Upper lobe of left lung (tissue), 6 donors: ENCODE results near the gene NYAP2. TPM values are rescaled to one million over a fixed set of nuclear protein-coding genes. Genes with fewer than 3 reads are reported as not detected.

Source experiments
- ATAC-seq, 2 donors: fragments of 200-7000 bp; cut with Tn5 transposase; one replicate each; pipeline ENCODE4 v1.9.1; 2022; ENCODE audit warnings: mild to moderate bottlenecking in 2 of 2, moderate library complexity in 2 of 2; ENCODE audit not compliant: low FRiP score in 2 of 2
- DNase-seq, 2 donors: peaks; one replicate each; pipeline ENCODE4 v3.0.0-alpha.2; 2019 to 2020
- H3K27ac ChIP-seq, 4 donors: fragments of 200-600 bp; sonication (generic); one replicate each; pipeline ENCODE4 v1.5.1; 2016 to 2019
- H3K27me3 ChIP-seq, 4 donors: fragments of 200-600 bp; sonication (generic); one replicate each; pipeline ENCODE4 v1.5.1; 2017 to 2019
- H3K36me3 ChIP-seq, 4 donors: fragments of 200-600 bp; sonication (generic); one replicate each; pipeline ENCODE4 v1.5.1; 2016 to 2019
- H3K4me1 ChIP-seq, 4 donors: fragments of 200-600 bp; sonication (generic); one replicate each; pipeline ENCODE4 v1.5.1; 2018 to 2019
- H3K4me3 ChIP-seq, 4 donors: fragments of 200-600 bp; sonication (generic); one replicate each; pipeline ENCODE4 v1.5.1; 2017 to 2019; ENCODE audit warnings: mild to moderate bottlenecking in 2 of 4, moderate library complexity in 1 of 4
- H3K9me3 ChIP-seq, 4 donors: fragments of 200-600 bp; sonication (generic); one replicate each; pipeline ENCODE4 v1.5.1; 2018 to 2019
- EP300 ChIP-seq, 4 donors: sonication (generic); formaldehyde crosslinking; IDR thresholded peaks; one replicate each; pipeline ENCODE4 v1.5.1; 2017; ENCODE audit warnings: antibody characterized with exemption in 4 of 4, control low read depth in 2 of 4
- POLR2A ChIP-seq, 4 donors: fragments of 450-650 bp; IDR thresholded peaks; one replicate each; pipeline ENCODE4 v1.5.1; 2016 to 2017; ENCODE audit warnings: antibody characterized with exemption in 4 of 4, mild to moderate bottlenecking in 2 of 4
- POLR2AphosphoS5 ChIP-seq, 2 donors: sonication (generic); formaldehyde crosslinking; IDR thresholded peaks; one replicate each; pipeline ENCODE4 v1.5.1; 2017; ENCODE audit warnings: antibody characterized with exemption in 2 of 2
- WGBS, 2 donors: methylation state at CpG; one replicate each; pipeline ENCODE4 v1.1.5; 2017 to 2018; 5-methylcytosine and 5-hydroxymethylcytosine counted together
- total RNA-seq, 6 donors: library from RNA; depleted of rRNA in 4 of 6; stranded (reverse); fragments of >200 nt in 4 of 6; gene quantifications; one replicate each; pipeline versions ENCODE4 v1.1.0 to v1.2.1, GENCODE V29; 2016 to 2021
- TF ChIP-seq, protein P1 (sequence below), 6 experiments: fragments of 450-650 bp in 4 of 6; fragments of 200-600 bp in 2 of 6; sonication (generic) in 2 of 6; IDR thresholded peaks; one replicate each; pipeline ENCODE4 v1.5.1; 2016 to 2019; ENCODE audit warnings: antibody characterized with exemption in 6 of 6
- donor health status: DM: no; HTN: no; CAD: no; lungs with moderate emphysema.
- donor health status: DM: no; HTN: yes; CAD: no; lungs with severe emphysema.

NYAP2 gene
- total RNA-seq, 6 donors from 2014 or later: 0.15 to 3.1 (median 1.7) TPM

DNA sequence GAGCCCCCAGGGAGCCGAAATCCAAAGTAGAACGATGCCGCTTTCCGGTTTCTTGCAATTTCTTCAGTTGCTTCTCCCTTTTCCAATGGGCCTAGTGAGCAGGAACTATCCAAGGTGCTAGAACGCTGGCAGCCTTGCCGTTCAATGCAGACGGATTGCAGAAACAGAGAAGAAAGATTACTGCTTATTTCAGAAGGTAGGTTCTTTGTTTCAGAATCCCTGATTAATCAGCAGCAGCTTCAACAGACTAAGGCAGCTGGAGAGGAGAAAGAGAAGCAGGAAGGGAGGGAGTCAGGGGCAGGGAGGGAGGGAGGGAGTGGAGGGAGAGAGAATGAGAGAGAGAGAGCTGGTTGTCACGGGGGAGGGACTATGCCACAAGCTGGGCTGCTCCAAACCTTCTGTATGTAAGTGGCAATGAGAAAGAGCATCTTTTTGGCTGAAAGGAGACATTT lies 576 bp downstream of the NYAP2 start:
- H3K4me3 ChIP-seq: no peak overlapping the region
- H3K27me3 ChIP-seq: no peaks in the 10 kb centered on the region
- no peak overlapping the region for H3K27ac ChIP-seq
- no peak for TF ChIP-seq EP300 (IDR thresholded peaks at IDR 0.05)
- no peak for TF ChIP-seq POLR2AphosphoS5 (IDR thresholded peaks at IDR 0.05)
- TF ChIP-seq POLR2A (IDR thresholded peaks at IDR 0.05): no peak
- TF ChIP-seq, protein P1, sequence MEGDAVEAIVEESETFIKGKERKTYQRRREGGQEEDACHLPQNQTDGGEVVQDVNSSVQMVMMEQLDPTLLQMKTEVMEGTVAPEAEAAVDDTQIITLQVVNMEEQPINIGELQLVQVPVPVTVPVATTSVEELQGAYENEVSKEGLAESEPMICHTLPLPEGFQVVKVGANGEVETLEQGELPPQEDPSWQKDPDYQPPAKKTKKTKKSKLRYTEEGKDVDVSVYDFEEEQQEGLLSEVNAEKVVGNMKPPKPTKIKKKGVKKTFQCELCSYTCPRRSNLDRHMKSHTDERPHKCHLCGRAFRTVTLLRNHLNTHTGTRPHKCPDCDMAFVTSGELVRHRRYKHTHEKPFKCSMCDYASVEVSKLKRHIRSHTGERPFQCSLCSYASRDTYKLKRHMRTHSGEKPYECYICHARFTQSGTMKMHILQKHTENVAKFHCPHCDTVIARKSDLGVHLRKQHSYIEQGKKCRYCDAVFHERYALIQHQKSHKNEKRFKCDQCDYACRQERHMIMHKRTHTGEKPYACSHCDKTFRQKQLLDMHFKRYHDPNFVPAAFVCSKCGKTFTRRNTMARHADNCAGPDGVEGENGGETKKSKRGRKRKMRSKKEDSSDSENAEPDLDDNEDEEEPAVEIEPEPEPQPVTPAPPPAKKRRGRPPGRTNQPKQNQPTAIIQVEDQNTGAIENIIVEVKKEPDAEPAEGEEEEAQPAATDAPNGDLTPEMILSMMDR (IDR thresholded peaks at IDR 0.05): no peak
- WGBS, 2 donors: 11 to 22% methylated on average over 8 of the region's 8 CpGs
- DNase-seq (no peak), ATAC-seq (no peak)
- H3K9me3 ChIP-seq: no peaks in the 10 kb centered on the region
- no peaks in the 10 kb centered on the region for H3K4me1 ChIP-seq
- H3K36me3 ChIP-seq: no peaks in the 10 kb centered on the region

DNA sequence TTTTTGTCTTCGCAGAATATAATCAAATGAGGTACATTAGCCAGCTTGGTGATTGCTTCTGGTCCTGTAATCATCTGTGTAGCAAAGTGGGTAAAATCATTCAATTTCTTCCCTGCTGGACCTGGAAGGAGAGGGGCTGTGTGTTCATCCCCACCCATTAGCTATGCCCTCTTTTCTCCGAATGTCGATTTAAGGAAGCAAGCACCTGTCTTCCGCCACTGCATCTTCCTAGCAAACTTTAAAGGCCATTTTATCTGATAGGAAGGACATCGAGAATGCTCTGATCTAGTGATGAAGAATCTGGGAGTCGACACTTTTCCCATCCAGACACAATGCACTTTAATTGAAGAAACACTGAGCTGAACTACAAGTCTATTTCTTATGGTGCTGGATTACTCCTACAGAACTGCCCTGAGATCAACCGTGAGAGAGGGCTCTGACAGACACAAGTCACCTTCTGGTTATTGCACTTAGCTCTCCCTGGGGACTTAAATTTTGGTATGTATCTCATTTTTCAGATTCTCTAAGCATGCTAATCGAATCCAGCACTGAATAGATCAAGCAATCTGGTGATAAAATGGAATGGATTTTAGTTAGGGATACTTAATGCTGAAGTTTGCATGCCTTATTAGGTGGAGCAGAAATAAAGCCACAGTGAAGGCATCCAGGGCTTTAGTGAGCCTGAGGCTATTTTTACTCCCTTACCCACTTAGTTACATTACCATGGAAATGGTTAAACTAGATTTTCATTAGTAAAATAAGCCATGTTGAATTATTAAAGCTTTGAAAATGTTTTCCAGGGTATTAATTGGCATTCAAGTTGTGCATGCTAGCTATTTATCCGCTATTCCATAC lies 1.3 kb downstream of the NYAP2 start:
- Histone ChIP-seq H3K27me3 (no peaks in the 10 kb centered on the region), H3K4me1 (no peaks in the 10 kb centered on the region), H3K27ac (no peak overlapping the region), H3K36me3 (no peaks in the 10 kb centered on the region), H3K4me3 (no peak overlapping the region), H3K9me3 (no peaks in the 10 kb centered on the region)
- TF ChIP-seq EP300 (IDR thresholded peaks at IDR 0.05) (no peak), POLR2A (IDR thresholded peaks at IDR 0.05) (no peak), POLR2AphosphoS5 (IDR thresholded peaks at IDR 0.05) (no peak)
- TF ChIP-seq, protein P1 (IDR thresholded peaks at IDR 0.05): no peak
- no peak for ATAC-seq
- 69 to 75% methylated on average over 9 of the region's 9 CpGs for WGBS, 2 donors
- no peak for DNase-seq

DNA sequence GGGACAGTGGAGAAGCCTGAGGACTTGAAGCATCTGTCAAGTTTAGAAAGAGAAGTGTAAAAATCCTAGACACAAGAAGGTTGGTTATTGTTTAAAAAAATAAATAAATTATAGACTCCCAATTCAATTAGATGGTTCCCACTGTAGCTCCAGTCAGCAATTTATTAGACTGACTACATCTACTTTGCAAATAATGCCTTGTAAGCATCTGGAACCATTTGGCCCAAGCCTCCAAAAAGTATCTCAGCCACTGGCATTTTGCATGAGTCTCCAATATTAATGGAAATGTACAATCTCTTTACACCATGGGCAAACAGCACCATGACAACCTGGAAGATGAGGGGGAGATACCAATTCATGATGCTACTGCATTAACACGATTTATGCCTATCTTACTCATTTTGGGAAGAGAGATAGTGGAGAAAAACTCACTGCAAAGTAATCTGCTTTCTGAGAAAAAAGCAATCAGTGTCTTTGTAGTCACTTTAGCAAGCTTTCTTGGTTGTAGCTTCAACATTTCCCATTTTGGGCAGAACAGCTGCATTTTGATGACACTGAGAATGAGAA lies 2.8 kb downstream of the NYAP2 start:
- no peaks in the 10 kb centered on the region for H3K9me3 ChIP-seq
- no peaks in the 10 kb centered on the region for H3K27me3 ChIP-seq
- TF ChIP-seq, protein P1 (IDR thresholded peaks at IDR 0.05): no peak
- no peak for TF ChIP-seq POLR2A (IDR thresholded peaks at IDR 0.05)
- TF ChIP-seq POLR2AphosphoS5 (IDR thresholded peaks at IDR 0.05): no peak
- no peak for TF ChIP-seq EP300 (IDR thresholded peaks at IDR 0.05)
- 32 to 64% methylated on average over 1 of the region's 1 CpG for WGBS, 2 donors
- no peaks in the 10 kb centered on the region for H3K4me1 ChIP-seq
- DNase-seq (no peak), ATAC-seq (no peak)
- no peak overlapping the region for H3K4me3 ChIP-seq
- no peaks in the 10 kb centered on the region for H3K36me3 ChIP-seq
- H3K27ac ChIP-seq: no peak overlapping the region

DNA sequence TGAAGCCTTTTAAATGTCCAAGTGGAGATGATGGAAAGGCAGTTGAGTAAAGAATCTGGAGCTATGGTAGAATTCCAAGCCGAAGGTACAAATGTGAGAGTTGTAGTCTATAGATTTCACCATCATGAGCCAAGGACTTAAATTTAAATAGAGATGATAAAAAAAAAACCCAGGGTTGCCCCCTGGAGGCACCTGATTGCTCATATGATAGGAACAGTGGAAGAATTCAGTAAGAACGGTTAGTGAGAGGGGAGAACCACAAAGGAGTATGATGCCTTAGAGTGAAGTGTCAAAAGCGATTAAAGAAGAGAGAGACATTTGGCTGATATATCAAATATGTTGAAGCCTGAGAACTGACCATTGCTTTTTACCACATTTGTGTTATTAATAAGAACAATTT lies 11.9 kb downstream of the NYAP2 start:
- 76 to 83% methylated on average over 3 of the region's 3 CpGs for WGBS, 2 donors
- ATAC-seq: no peak
- Histone ChIP-seq H3K9me3 (no peaks in the 10 kb centered on the region), H3K36me3 (no peaks in the 10 kb centered on the region), H3K27me3 (no peaks in the 10 kb centered on the region), H3K27ac (no peak overlapping the region), H3K4me1 (no peaks in the 10 kb centered on the region), H3K4me3 (no peak overlapping the region)
- no peak for DNase-seq
- TF ChIP-seq EP300 (IDR thresholded peaks at IDR 0.05): no peak
- no peak for TF ChIP-seq POLR2A (IDR thresholded peaks at IDR 0.05)
- no peak for TF ChIP-seq POLR2AphosphoS5 (IDR thresholded peaks at IDR 0.05)
- TF ChIP-seq, protein P1 (IDR thresholded peaks at IDR 0.05): no peak
